HEK293 (cell line): ENCODE measurements around the gene TRO.

Experiments used
- CTCF ChIA-PET: fragments of 350-600 bp; formaldehyde crosslinking; extraction: SDS; loops from one replicate; lab custom pipeline; 2021; ENCODE audit warnings: antibody characterized with exemption; lab: Yijun Ruan, JAX
- POLR2A ChIA-PET: fragments of 300-600 bp; formaldehyde crosslinking; extraction: SDS; loops from one replicate; lab custom pipeline; 2020; ENCODE audit warnings: antibody characterized with exemption, inconsistent platforms; lab: Yijun Ruan, JAX
- H3K27ac ChIP-seq: fragments of 200-500 bp; sonication (Bioruptor generic); 2 replicates; pipeline ENCODE4 v1.5.1; 2014; ENCODE audit warnings: low read depth, low read length, control low read depth, inconsistent platforms; ENCODE audit errors: extremely low read depth
- H3K36me3 ChIP-seq, 2 experiments: fragments of 200-500 bp in 1 of 2; sonication (Bioruptor generic) in 1 of 2; 1 replicate in 1 of 2; 2 replicates in 1 of 2; pipeline ENCODE4 v1.5.1; 2014 to 2017; ENCODE audit warnings: inconsistent platforms in 2 of 2, low read length in 2 of 2; ENCODE audit not compliant: control insufficient read depth in 2 of 2, insufficient read depth in 1 of 2
- H3K4me1 ChIP-seq: fragments of 200-500 bp; sonication (Bioruptor generic); 2 replicates; pipeline ENCODE4 v1.5.1; 2014; ENCODE audit warnings: mild to moderate bottlenecking, low read length, inconsistent platforms; ENCODE audit not compliant: control insufficient read depth, insufficient read depth
- H3K4me3 ChIP-seq: 2 replicates; pipeline ENCODE4 v1.5.1; 2011; ENCODE audit warnings: low read depth, mild to moderate bottlenecking, control low read depth, low read length, moderate library complexity
- H3K9me3 ChIP-seq: fragments of 200-500 bp; sonication (Bioruptor generic); 2 replicates; pipeline ENCODE4 v1.5.1; 2014; ENCODE audit warnings: low read depth, low read length, inconsistent platforms; ENCODE audit not compliant: control insufficient read depth, insufficient read depth
- ATF2 ChIP-seq: fragments of 450-650 bp; formaldehyde crosslinking; IDR thresholded peaks from 2 replicates; pipeline ENCODE4 v1.5.1; 2016; ENCODE audit warnings: missing biosample characterization, missing genetic modification characterization, low read depth
- SCRT1 ChIP-seq: fragments of 450-650 bp; formaldehyde crosslinking; IDR thresholded peaks from 2 replicates; pipeline ENCODE4 v1.5.1; 2016; ENCODE audit warnings: missing biosample characterization, missing genetic modification characterization, borderline replicate concordance
- ZBTB11 ChIP-seq: fragments of 450-650 bp; formaldehyde crosslinking; conservative IDR thresholded peaks from 2 replicates; pipeline ENCODE4 v1.5.1; 2016; ENCODE audit warnings: low read depth, missing biosample characterization, missing genetic modification characterization
- ZFHX2 ChIP-seq: fragments of 450-650 bp; formaldehyde crosslinking; conservative IDR thresholded peaks from 2 replicates; pipeline ENCODE4 v1.5.1; 2016; ENCODE audit warnings: missing biosample characterization, missing genetic modification characterization
- ZNF140 ChIP-seq: fragments of 450-650 bp; formaldehyde crosslinking; IDR thresholded peaks from 2 replicates; pipeline ENCODE4 v1.5.1; 2016; ENCODE audit warnings: missing biosample characterization, missing genetic modification characterization
- ZNF16 ChIP-seq: fragments of 450-650 bp; formaldehyde crosslinking; IDR thresholded peaks from 2 replicates; pipeline ENCODE4 v1.5.1; 2016; ENCODE audit warnings: low read depth, missing biosample characterization, missing genetic modification characterization
- ZNF214 ChIP-seq: fragments of 450-650 bp; formaldehyde crosslinking; IDR thresholded peaks from 2 replicates; pipeline ENCODE4 v1.5.1; 2017; ENCODE audit warnings: missing biosample characterization, mild to moderate bottlenecking, missing genetic modification characterization, borderline replicate concordance
- ZNF335 ChIP-seq: fragments of 450-650 bp; formaldehyde crosslinking; conservative IDR thresholded peaks from 2 replicates; pipeline ENCODE4 v1.5.1; 2016; ENCODE audit warnings: missing biosample characterization, missing genetic modification characterization
- ZNF341 ChIP-seq: fragments of 450-650 bp; formaldehyde crosslinking; IDR thresholded peaks from 2 replicates; pipeline ENCODE4; 2016; ENCODE audit warnings: low read depth, missing biosample characterization, missing genetic modification characterization
- ZNF366 ChIP-seq: fragments of 450-650 bp; formaldehyde crosslinking; conservative IDR thresholded peaks from 2 replicates; pipeline ENCODE4 v1.5.1; 2016; ENCODE audit warnings: missing biosample characterization, missing genetic modification characterization
- ZNF518A ChIP-seq: fragments of 450-650 bp; formaldehyde crosslinking; conservative IDR thresholded peaks from 2 replicates; pipeline ENCODE4 v1.5.1; 2016; ENCODE audit warnings: low read depth, missing biosample characterization, missing genetic modification characterization
- ZNF76 ChIP-seq: fragments of 450-650 bp; formaldehyde crosslinking; IDR thresholded peaks from 2 replicates; pipeline ENCODE4; 2016; ENCODE audit warnings: low read depth, missing biosample characterization, missing genetic modification characterization, borderline replicate concordance
- ZNF785 ChIP-seq: fragments of 450-650 bp; formaldehyde crosslinking; IDR thresholded peaks from 2 replicates; pipeline ENCODE4 v1.5.1; 2016; ENCODE audit warnings: missing biosample characterization, missing genetic modification characterization
- TF ChIP-seq, protein P1 (sequence below): fragments of 450-650 bp; formaldehyde crosslinking; IDR thresholded peaks from 2 replicates; pipeline ENCODE4 v1.5.1; 2016; ENCODE audit warnings: missing biosample characterization, missing genetic modification characterization
- TF ChIP-seq, protein P2 (sequence below): fragments of 450-650 bp; formaldehyde crosslinking; IDR thresholded peaks from 2 replicates; pipeline ENCODE4 v1.5.1; 2017; ENCODE audit warnings: missing biosample characterization, missing genetic modification characterization

TRO gene

DNA sequence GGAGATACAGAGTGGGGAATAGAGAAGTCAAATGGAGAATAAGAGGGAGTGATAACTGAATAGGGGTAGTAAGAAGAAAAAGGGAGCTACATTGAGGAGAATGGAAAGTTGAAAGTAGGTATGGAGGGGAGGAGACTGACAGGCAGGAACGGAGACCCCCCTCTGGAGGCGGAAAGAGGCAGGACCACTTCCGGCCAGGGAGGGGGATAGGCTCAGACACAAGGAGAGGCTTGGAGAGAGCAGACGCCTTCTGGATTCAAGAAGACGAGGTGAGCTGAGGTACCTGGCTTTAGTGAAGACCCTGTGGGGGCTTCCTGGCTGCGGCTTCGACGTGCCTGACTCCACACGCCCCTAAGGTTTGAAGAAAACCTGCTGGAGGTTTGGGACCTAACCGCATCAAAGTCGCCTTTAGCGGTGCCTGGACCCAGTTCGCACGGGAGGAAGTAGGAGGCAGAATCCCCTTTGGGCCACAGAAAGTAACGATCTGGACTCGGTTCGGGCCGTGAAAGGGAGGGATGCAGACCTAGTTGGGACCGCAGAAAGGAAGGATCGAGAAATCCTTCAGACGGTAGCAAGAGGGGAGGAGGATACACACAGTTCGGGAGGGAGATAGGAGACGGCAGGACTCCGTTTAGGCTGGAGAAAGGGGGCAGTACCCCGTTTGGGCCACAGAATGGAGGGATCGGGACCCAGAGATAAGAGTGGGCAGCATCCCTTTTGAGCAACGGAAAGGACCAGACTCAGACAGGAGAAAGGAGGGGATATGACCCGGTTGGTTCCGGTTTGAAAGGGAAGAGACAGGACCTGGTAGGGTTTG lies at the start of gene TRO:
Gene TRO (plus strand): TSS at position 215 of the 817 bp plus-strand sequence. CDS start 1,423 bp downstream, outside the sequence.
- CTCF ChIA-PET: interaction anchor here (0.5 kb wide), 1 partner anchor 234 kb away, joined by 3 read pairs; no protein-coding TSS in a partner anchor
- POLR2A ChIA-PET: interaction anchor here (1.0 kb wide), 1 partner anchor 79 kb away, joined by 4 read pairs; the partner anchor contains the start of gene APEX2
- TF ChIP-seq ZNF140 (tag by site-specific recombination) (no peak), ZNF16 (no peak), ZNF518A (peak; percentile 85), ZBTB11 (peak; percentile 74), ATF2 (tag by site-specific recombination) (no peak), ZNF366 (tag by site-specific recombination) (0 out of 2 replicates have a peak, but pooled peaks have one; percentile 39), ZNF341 (tag by site-specific recombination) (peak; percentile 24; the same call in 1 of the 2 replicates), SCRT1 (no peak), ZNF785 (no peak), ZNF214 (tag by site-specific recombination) (no peak), ZNF76 (tag by site-specific recombination) (no peak), ZFHX2 (tag by site-specific recombination) (0 out of 2 replicates have a peak, but pooled peaks have one; percentile 24), ZNF335 (tag by site-specific recombination) (peak; percentile 90)
- TF ChIP-seq, protein P1, sequence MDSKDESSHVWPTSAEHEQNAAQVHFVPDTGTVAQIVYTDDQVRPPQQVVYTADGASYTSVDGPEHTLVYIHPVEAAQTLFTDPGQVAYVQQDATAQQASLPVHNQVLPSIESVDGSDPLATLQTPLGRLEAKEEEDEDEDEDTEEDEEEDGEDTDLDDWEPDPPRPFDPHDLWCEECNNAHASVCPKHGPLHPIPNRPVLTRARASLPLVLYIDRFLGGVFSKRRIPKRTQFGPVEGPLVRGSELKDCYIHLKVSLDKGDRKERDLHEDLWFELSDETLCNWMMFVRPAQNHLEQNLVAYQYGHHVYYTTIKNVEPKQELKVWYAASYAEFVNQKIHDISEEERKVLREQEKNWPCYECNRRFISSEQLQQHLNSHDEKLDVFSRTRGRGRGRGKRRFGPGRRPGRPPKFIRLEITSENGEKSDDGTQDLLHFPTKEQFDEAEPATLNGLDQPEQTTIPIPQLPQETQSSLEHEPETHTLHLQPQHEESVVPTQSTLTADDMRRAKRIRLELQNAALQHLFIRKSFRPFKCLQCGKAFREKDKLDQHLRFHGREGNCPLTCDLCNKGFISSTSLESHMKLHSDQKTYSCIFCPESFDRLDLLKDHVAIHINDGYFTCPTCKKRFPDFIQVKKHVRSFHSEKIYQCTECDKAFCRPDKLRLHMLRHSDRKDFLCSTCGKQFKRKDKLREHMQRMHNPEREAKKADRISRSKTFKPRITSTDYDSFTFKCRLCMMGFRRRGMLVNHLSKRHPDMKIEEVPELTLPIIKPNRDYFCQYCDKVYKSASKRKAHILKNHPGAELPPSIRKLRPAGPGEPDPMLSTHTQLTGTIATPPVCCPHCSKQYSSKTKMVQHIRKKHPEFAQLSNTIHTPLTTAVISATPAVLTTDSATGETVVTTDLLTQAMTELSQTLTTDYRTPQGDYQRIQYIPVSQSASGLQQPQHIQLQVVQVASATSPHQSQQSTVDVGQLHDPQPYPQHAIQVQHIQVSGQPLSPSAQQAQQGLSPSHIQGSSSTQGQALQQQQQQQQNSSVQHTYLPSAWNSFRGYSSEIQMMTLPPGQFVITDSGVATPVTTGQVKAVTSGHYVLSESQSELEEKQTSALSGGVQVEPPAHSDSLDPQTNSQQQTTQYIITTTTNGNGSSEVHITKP (tag by site-specific recombination): peak; percentile 78
- TF ChIP-seq, protein P2, sequence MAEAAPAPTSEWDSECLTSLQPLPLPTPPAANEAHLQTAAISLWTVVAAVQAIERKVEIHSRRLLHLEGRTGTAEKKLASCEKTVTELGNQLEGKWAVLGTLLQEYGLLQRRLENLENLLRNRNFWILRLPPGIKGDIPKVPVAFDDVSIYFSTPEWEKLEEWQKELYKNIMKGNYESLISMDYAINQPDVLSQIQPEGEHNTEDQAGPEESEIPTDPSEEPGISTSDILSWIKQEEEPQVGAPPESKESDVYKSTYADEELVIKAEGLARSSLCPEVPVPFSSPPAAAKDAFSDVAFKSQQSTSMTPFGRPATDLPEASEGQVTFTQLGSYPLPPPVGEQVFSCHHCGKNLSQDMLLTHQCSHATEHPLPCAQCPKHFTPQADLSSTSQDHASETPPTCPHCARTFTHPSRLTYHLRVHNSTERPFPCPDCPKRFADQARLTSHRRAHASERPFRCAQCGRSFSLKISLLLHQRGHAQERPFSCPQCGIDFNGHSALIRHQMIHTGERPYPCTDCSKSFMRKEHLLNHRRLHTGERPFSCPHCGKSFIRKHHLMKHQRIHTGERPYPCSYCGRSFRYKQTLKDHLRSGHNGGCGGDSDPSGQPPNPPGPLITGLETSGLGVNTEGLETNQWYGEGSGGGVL: peak; percentile 37
- Histone ChIP-seq H3K36me3 (peaks cover 0 to 39% of the 10 kb centered on the region in 2 experiments; a peak in 1 of 3 replicates), H3K9me3 (no peaks in the 10 kb centered on the region), H3K27ac (no peak within 1 kb of the TSS), H3K4me1 (no peaks in the 10 kb centered on the region), H3K4me3 (peak within 1 kb of the TSS; percentile 52)
